Measurements from ENCODE around the gene TNFRSF8.

DNA sequence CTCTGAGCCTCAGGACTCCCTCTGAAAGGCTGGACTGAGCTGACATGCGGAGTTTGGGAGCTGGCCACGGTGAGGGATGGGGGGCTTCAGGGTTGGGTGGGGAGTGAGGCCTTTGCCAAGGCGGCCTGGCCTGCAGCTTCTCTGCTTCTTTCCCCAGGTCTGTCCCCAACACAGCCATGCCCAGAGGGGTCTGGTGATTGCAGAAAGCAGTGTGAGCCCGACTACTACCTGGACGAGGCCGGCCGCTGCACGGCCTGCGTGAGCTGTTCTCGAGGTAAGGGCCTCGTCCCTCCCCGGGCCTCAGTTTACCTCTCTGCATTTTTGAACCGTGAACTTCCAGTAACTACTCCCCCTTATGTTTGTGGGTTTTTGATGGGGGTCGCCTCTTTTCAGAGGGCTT is 48.6 kb downstream of the TNFRSF8 start:
- TF ChIP-seq CTCF (IDR thresholded peaks at IDR 0.05; ENCODE audit: low read length) (no peak), EZH2 (IDR thresholded peaks at IDR 0.05; ENCODE audit: borderline replicate concordance, low read length) (no peak)
